GM21447 (cell line): ENCODE measurements around the gene ZBTB6.
A peak's percentile ranks its signal among the peaks of the same experiment; 100 is the strongest.
"Not testable (repeated sequence)": the region's sequence is repeated elsewhere in the genome, so short reads cannot be mapped to it uniquely, and the experiment has no call there.

Experiments
- ATAC-seq: cut with Tn5 transposase; IDR thresholded peaks from one replicate; pipeline ENCODE4 v1.9.1; 2021; ENCODE audit not compliant: unreplicated experiment

The ZBTB6 gene

DNA sequence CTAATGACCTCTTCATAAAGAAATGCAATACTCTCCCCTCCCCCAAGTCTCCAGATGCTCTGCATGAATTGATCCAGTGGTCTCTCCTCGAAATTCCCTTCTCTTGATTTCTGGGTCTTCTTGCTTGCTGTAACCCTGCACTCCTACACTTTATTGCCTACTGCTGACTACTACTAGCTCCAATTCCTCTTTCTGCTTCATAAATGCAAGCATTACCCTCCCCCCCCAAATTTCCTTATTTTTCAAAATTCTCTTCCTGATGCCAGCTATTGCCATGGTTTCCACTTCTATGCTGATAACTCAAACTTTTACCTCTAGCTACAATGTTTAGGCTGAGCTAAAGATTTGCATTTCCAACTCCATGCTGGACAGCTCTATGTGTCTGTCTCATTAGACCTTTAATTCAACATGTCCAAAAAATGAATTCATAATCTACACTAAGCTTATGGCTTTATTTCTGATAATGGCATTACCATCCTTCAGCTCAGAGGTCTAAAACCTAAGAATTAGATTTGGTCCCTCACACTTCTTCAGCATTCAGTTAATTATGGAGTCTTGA, 16.8 kb upstream of the ZBTB6 start:
- no peak for ATAC-seq

DNA sequence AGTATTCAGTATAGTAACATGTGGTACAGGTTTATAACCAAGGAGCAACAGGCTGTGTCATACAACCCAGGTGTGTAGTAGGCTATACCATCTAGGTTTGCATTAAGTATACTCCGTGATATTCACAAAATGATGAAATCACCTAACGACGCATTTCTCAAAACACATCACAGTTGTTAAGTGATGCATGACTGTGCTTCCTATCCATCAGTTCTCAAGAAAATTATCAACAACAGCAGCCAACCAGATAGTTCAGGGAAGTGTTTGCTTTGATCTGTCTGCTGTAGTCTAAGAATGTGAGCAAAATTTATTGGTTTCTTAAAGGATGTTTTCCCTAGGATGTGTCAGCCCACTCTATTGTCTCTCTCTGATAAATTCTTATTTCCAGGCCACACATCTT, 10.8 kb upstream of the ZBTB6 start:
- no peak for ATAC-seq

DNA sequence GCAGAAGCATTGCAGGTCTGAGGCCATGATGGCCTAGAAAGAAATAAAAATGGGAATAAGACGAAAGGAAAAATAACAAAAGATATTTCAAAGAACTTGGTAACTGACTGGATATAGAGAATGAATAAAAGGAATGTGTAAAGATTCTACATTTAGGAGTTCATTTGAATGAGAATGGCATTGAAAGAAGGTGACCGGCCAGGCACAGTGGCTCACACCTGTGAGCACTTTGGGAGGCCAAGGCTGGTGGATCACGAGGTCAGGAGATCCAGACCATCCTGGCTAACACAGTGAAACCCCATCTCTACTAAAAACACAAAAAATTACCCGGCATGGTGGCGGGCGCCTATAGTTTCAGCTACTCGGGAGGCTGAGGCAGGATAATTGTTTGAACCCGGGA, 9.6 kb upstream of the ZBTB6 start:
- no peak for ATAC-seq

DNA sequence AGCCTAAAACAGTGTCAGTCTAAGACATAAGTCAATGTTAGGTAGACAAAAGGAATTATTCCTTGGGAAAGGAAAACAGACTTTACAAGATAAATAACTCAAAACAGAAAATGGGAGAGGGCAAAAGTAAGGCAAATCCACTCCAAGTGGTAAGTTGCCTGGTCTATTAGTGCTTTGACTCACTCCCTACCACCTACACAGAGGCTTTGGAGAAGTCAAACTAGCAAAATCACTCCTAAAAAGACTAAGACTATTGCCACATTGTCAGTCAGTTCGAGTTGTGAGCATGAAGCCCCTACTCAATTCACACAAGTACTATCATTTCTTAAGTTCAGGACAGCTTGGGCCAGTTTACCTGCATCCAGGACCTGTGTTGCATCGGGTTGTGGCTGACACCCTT, 5.2 kb upstream of the ZBTB6 start:
- ATAC-seq = no peak

DNA sequence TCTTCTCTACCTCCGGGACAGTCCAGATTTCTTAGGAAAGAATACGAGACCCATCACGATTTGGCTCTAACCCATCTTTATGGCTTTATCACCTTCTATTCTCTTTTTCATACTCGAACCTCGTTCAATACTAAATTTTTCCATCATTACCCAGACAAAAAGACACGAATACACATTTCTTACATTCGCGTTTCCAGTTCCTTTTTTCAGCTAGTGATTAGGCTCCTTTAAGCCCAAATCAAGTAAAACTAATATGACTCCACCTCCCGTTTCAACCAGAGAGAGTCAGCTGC, 506 bp downstream of the ZBTB6 start:
- no peak for ATAC-seq

DNA sequence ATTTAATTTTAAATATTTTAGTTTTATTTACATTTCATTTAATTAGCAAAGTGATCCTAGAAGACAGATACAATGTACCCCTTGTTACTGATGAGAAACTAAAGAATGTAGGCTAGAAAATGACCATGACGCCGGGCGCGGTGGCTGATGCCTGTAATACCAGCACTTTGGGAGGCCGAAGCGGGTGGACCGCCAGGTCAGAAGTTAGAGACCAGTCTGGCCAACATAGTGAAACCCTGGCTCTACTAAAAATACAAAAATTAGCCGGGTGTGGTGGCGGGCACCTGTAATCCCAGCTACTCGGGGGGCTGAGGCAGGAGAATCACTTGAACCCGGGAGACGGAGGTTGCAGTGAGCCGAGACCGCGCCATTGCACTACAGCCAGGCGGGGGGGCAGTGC, 7.0 kb downstream of the ZBTB6 start:
- ATAC-seq = not testable (repeated sequence)

DNA sequence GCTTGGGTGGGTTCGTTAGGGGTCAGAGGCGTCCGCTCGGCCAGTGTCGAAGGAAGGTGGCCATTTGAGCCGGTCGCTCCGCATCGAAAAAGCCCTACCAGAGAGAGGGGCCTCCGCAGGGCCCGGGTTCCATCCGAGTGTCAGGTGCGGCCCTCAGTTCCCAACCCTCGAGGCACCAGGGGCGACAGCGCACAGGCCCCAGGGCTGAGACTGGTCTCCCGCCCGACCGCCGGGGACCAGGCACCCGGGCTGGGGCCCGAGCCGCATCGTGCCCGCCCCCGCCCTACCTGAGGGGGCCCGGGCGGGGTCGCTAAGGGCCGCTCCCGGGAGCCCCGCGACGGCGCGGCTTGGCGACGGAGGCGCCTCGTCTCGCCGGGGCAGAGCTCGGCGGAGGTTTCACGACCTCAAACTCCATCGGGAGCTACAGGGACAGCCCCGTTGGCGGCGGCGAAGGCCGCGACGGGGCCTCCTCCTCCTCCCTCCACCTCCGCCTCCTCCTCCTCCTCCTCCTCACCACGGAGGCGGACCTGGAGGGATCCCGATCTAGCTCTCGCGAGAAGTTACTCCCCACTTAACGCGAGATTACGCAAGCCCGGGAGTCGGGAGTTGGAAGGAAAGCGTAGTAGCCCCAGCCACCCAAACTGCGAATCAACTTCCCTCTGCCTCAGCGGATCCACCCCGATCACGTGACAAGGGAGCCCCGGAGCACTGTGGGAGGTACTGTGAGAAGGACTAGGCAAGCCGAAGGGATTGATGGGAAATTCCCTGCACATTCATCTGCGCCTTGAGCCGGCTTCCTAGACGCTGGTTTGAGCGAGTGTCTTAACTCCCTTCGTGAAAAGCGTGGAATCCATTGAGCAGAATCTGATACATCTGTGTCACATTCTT, 8.1 kb downstream of the ZBTB6 start, which contains the start of gene RC3H2:
Gene RC3H2, minus strand, starts transcription at position 537 of the 888 bp plus-strand sequence. CDS start 7,850 bp downstream, outside the sequence.
- ATAC-seq = peak; percentile 75

DNA sequence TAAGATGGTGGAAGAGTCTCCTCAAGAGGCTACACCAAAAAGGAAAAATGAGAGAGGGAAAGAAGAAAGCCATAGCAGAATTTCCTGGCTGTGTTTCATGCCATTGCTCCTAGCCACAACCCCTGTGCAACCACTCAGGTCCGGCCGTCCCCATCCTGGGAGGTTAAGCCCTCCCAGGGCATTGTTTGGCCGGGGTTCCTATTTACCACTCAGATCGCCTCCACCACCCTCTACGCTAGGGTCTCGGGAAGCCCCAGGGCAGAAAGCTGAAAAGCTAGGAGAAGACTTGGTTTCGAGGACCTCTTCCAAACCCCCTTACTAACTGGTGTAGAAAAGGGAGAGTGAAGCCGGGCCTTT, 8.7 kb downstream of the ZBTB6 start:
- ATAC-seq = peak; percentile 24

DNA sequence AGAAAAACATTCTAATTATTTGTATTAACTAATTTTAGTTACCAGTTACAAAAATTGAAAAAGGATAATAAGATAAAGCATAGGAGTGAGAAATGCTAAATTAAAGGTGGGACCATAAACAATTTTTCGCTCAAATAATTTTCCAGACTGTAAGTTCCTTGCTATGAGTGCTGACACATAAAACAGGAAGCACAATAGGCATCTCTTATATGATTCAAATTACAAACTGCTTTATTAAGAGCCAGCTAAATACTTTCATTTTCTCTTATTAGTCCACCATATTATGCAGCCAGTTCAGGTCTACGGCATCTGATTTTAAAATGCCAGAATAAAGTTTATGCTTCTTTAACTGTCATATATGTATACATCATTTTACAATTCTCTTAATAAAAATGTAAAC, 12.3 kb downstream of the ZBTB6 start:
- ATAC-seq = no peak

DNA sequence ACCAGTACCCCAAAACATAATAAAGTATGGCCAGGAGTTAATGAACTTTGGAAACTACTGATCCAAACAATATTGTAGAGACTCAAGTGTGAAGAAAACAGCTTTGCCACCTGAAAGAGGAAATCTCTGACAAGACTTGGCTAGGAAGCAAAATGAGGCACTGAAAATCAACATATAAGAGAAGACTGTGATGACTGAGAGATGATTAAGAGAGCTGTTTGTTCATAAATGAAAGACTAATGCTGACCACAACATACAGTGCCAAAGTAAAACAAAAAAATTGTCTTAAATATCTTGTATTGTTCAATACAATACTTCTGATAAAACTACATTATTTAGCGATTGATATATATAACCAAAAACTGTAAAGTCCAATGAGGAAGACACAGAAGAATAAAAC, 15.2 kb downstream of the ZBTB6 start:
- no peak for ATAC-seq

DNA sequence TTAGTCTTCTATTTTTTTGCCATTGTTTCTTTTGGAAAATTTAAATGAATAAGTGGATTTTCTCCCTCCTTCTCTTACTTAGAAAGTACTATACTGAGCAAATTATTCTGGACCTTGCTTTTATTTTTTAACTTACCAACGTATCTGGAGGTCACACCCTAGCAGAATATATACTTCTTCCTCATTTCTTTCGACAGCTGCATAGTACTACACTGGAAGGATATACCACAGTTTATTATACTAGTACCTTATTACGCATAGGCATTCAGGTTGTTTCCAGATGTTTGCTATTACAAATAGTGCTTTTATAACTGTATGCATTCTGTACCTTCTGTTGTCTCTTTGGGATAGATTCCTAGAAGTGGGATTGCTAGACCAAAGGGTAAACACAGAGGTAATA, 24.6 kb downstream of the ZBTB6 start:
- no peak for ATAC-seq

DNA sequence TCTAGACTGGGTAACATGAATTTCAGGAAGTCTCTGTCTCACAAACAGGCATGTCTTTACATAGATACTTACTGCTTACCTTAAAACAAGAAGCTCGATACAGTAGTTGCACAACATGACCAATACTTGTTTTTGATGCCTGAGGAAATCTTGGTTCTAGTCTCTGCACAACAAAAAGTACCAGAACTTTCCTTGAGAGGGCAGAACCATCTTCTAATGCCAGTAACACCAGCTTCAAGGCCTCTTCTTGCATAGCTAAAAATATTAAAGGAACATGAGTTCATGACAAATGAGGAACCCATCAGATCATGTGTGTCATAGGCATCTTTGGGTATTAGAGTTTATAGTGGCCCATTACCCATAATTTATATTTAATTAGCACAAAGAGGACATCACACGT, 30.0 kb downstream of the ZBTB6 start:
- no peak for ATAC-seq

DNA sequence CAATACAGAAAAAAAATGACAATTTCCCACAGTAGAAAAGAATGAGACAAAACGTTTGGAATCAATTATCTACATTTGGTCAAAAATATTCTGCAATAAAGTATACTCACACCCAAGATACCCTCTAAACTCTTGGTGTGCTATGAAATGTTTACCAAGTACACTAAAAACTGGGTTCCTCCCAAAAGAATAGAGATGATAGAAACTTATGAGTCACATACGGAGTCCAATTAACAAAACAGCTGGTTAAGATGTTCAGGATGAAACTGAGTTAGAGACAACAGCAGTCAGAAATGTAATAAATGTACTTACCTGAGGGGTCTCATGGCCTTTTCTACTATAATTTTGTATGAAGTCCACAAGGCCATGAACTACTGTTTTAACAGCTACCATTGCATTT, 33.7 kb downstream of the ZBTB6 start:
- no peak for ATAC-seq

DNA sequence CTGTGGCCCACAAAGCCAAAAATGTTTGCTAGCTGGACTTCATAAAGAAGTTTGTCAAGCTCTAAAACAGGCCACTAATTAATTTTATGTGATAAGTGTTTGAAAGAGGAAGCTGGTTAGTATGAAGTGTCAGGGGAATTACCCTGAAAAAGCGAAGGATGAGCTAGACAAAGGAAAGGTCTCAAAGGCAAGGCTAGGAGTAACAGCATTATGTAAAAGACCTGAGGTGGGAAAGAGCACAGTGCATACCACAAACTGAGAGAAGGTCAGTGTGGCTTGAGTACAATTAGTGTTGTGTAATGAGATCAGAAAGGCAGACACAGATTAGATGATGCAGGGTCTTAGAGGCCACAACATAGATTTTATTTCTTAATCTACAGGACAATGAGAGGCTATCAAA, 37.6 kb downstream of the ZBTB6 start:
- no peak for ATAC-seq

DNA sequence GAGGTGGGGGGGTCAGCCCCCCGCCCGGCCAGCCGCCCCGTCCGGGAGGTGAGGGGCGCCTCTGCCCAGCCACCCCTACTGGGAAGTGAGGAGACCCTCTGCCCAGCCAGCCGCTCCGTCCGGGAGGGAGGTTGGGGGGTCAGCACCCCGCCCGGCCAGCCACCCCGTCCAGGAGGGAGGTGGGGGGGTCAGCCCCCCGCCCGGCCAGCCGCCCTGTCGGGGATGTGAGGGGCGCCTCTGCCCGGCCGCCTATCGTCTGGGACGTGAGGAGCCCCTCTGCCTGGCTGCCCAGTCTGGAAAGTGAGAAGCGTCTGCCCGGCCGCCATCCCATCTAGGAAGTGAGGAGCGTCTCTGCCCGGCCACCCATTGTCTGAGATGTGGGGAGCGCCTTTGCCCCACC, 45.8 kb downstream of the ZBTB6 start:
- not testable (repeated sequence) for ATAC-seq

DNA sequence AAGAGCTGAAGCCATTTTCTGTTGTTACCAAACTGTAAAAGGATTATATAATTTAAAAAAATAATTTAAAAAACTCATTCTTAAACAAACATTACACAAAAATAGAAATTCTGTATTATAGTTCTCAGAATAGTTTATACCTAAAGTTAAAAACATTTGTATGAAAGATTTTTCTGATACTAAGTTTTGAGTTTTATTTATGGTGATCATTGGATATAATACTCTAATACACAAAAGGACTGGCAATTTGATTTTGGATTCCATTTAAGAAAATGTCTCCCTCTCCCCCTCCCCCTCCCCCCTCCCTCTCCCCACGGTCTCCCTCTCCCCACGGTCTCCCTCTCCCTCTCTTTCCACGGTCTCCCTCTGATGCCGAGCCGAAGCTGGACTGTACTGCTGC, 47.0 kb downstream of the ZBTB6 start:
- ATAC-seq = no peak

DNA sequence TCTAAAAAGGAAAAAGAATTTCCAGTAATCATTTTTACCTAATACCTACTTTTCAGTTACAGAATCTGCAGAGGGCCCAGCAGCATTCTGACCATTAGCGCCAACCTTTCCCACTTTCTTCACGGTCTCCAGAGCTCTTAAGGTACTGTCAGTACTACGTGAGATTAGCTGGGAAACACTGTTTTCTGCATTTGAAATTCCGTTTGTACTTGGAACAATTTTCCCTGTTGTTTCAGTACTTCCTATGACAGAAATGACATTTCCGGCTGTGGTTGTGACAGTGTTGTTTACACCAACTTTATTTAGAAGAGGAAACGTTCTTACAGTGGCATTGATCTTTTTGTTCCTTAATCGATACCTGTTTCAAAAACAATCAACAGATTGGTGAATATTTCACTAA, 47.8 kb downstream of the ZBTB6 start:
- no peak for ATAC-seq

DNA sequence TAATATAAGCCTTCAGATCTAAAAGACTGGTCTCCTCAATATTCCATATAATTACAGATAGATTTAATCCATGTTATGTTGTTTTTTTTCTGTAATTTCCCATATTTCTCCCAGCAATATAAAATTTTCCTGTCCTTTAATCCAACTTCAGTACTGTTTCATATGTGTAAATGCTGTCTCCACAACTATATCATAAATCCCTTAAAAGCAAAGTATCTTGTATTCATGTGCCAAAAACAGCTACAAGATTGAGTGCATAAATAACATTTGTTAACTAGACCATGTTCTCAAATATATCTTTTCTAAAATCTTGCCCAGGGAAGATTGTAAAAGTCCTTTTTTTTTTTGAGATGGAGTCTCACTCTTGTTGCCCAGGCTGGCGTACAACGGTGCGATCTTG, 49.7 kb downstream of the ZBTB6 start:
- ATAC-seq = no peak

DNA sequence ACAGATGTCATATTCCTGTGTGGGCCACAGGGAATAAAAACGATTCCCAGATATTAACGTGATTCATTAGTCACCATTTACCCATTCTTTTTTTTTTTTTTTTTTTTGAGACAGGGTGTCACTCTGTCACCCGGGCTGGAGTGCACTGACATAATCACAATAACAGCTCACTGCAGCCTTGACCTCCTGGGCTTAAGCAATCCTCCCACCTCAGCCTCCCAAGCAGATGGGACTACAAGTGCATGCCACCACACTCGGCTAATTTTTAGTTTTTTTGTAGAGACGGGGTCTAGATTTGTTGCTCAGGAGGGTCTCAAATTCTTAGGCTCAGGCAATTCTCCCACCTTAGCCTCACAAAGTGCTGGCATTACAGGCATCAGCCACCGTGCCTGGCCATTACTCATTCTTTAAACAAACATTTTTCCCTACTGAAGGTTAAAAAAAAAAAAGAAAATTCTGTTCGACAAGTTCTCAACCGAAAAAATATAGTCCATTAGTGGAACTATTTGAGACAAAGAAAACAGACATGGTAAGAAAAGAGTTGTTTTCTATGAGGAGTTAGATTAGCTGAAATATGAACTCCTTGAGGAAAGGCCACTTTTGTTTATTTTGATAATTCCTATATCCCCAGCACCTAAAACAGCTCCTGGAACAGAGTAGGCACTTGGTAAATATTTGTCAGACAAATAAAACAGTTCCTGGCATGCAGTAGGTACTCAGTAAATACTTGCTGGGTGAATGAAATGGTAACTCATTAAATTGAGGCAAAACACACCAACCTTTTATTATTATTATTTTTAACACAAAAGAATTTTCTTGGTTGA, 52.6 kb downstream of the ZBTB6 start:
- ATAC-seq = no peak
